K562 (cell line): ENCODE data around the gene PRKAR2B. TPM values are rescaled to one million over a fixed set of nuclear protein-coding genes. Genes with fewer than 3 reads are reported as not detected.

Experiments
- ATAC-seq: fragments of 200-7000 bp; cut with Tn5 transposase; 3 replicates; pipeline ENCODE4 v1.9.1; 2020; ENCODE audit warnings: moderate library complexity
- BruUV-seq: library from RNA; stranded (reverse); fragments of 400-500 nt; replicated peaks from 2 replicates; lab custom pipeline; 2021; lab: Mats Ljungman, UMichigan
- CTCF ChIA-PET: fragments of 300-600 bp; formaldehyde crosslinking; extraction: SDS; loops from one replicate; lab custom pipeline; 2021; ENCODE audit warnings: low intra/inter-chr PET ratio; lab: Yijun Ruan, JAX
- POLR2A ChIA-PET: fragments of 300-600, 350-650 bp; sonication (Branson Sonifier 250); formaldehyde crosslinking; extraction: SDS; loops from one replicate; lab custom pipeline; 2021; ENCODE audit warnings: antibody characterized with exemption, inconsistent platforms; lab: Yijun Ruan, JAX
- DNase-seq, 4 experiments: peaks; one replicate each; pipeline versions ENCODE4 v3.0.0 to v3.0.0-alpha.2; 2011 to 2018; ENCODE audit warnings: low spot score in 3 of 4, mixed read lengths in 3 of 4; ENCODE audit errors: extremely low read depth in 1 of 4
- FAIRE-seq: peaks from 2 replicates; lab custom pipeline; 2011; peaks lifted over from hg19 to GRCh38; lab: Jason Lieb, UNC
- H2AFZ ChIP-seq: 2 replicates; pipeline ENCODE4 v1.6.0; 2011; ENCODE audit warnings: low read depth, low read length, control low read depth, inconsistent platforms
- H3K27ac ChIP-seq: fragments of 200-600 bp; 3 replicates; pipeline ENCODE4 v1.8.0; 2011; ENCODE audit warnings: low read depth, mild to moderate bottlenecking, control low read depth, inconsistent platforms, low read length, moderate library complexity, mixed read lengths; ENCODE audit errors: extremely low read depth
- H3K27me3 ChIP-seq, 2 experiments: fragments of 300-600 bp in 1 of 2; 2 replicates in 1 of 2; 3 replicates in 1 of 2; pipeline versions ENCODE4 v1.6.0 to v1.8.0; 2011; ENCODE audit warnings: inconsistent platforms in 2 of 2, low read length in 2 of 2, mild to moderate bottlenecking in 1 of 2, mixed read lengths in 1 of 2, moderate library complexity in 1 of 2; ENCODE audit not compliant: control insufficient read depth in 2 of 2, insufficient read depth in 2 of 2
- H3K36me3 ChIP-seq: fragments of 300-600 bp; 3 replicates; pipeline ENCODE4 v1.8.0; 2011; ENCODE audit warnings: mild to moderate bottlenecking, low read length, inconsistent platforms; ENCODE audit not compliant: control insufficient read depth, insufficient read depth
- H3K4me1 ChIP-seq, 2 experiments: fragments of 200-600 bp in 1 of 2; replicated peaks in 1 of 2; 2 replicates in 1 of 2; 3 replicates in 1 of 2; pipeline versions ENCODE4 v1.5.1 to v1.8.0; 2011; ENCODE audit warnings: inconsistent platforms in 2 of 2, low read length in 2 of 2, mild to moderate bottlenecking in 1 of 2, mixed read lengths in 1 of 2, moderate library complexity in 1 of 2; ENCODE audit not compliant: control insufficient read depth in 2 of 2, insufficient read depth in 2 of 2
- H3K4me2 ChIP-seq: 2 replicates; pipeline ENCODE4 v1.6.1; 2011; ENCODE audit warnings: low read length, control low read depth, inconsistent platforms, mixed read lengths; ENCODE audit not compliant: insufficient read depth
- H3K4me3 ChIP-seq: fragments of 200-600 bp; sonication (generic), shearing (Covaris generic); 2 replicates; pipeline ENCODE4 v1.5.1; 2016; ENCODE audit warnings: control low read depth, inconsistent platforms
- H3K79me2 ChIP-seq: fragments of 200-600 bp; 3 replicates; pipeline ENCODE4 v1.8.0; 2011; ENCODE audit warnings: low read length, inconsistent platforms; ENCODE audit not compliant: control insufficient read depth, insufficient read depth
- H3K9ac ChIP-seq, 2 experiments: 2 replicates each; pipeline versions ENCODE4 v1.6.0 to v1.6.1; 2011; ENCODE audit warnings: low read depth in 2 of 2, low read length in 2 of 2, control low read depth in 1 of 2, inconsistent platforms in 1 of 2, mild to moderate bottlenecking in 1 of 2, mixed read lengths in 1 of 2; ENCODE audit not compliant: insufficient read depth in 1 of 2
- H3K9me1 ChIP-seq: one replicate; pipeline ENCODE4 v1.6.0; 2011; ENCODE audit warnings: inconsistent platforms, mild to moderate bottlenecking, low read length, moderate library complexity; ENCODE audit not compliant: control insufficient read depth, insufficient read depth
- H3K9me3 ChIP-seq: replicated peaks from 2 replicates; pipeline ENCODE4 v1.5.1; 2011; ENCODE audit warnings: low read depth, low read length, inconsistent platforms; ENCODE audit not compliant: control insufficient read depth, insufficient read depth
- H4K20me1 ChIP-seq: replicated peaks from 2 replicates; pipeline ENCODE4 v1.6.1; 2011; ENCODE audit warnings: low read length, inconsistent platforms, mixed read lengths; ENCODE audit not compliant: control insufficient read depth, insufficient read depth
- ATF6 ChIP-seq: sonication (generic); formaldehyde crosslinking; IDR thresholded peaks from 2 replicates; pipeline ENCODE4 v1.4.0; 2020; ENCODE audit warnings: mild to moderate bottlenecking, missing genetic modification reagents
- CBX3 ChIP-seq, 2 experiments: IDR thresholded peaks; 1 replicate in 1 of 2; 2 replicates in 1 of 2; pipeline ENCODE4 v1.6.1; 2012; ENCODE audit warnings: inconsistent platforms in 2 of 2, low read length in 2 of 2, borderline replicate concordance in 1 of 2, control low read depth in 1 of 2
- DDX20 ChIP-seq: fragments of 450-650 bp; IDR thresholded peaks from 2 replicates; pipeline ENCODE4 v1.6.1; 2016; ENCODE audit warnings: missing genetic modification characterization, low read depth, mild to moderate bottlenecking, missing compliant biosample characterization, moderate library complexity
- OTX1 ChIP-seq: fragments of 450-650 bp; formaldehyde crosslinking; IDR thresholded peaks from 2 replicates; pipeline ENCODE4 v1.4.0; 2022; ENCODE audit warnings: mild to moderate bottlenecking
- RAD21 ChIP-seq, 2 experiments: fragments of 250-450 bp in 1 of 2; fragments of 450-650 bp in 1 of 2; sonication (Bioruptor Pico) in 1 of 2; formaldehyde crosslinking in 1 of 2; IDR thresholded peaks in 1 of 2; conservative IDR thresholded peaks in 1 of 2; 2 replicates each; pipeline versions ENCODE4 v1.4.0 to v1.8.0; 2020 to 2022; ENCODE audit warnings: mild to moderate bottlenecking in 2 of 2, moderate library complexity in 1 of 2
- SMAD4 ChIP-seq: fragments of 250-450 bp; sonication (Bioruptor Pico); conservative IDR thresholded peaks from 2 replicates; pipeline ENCODE4 v1.8.0; 2021; ENCODE audit warnings: inconsistent platforms, mild to moderate bottlenecking, moderate library complexity
- ZBTB12 ChIP-seq: fragments of 250-450 bp; sonication (Bioruptor Pico); IDR thresholded peaks from 2 replicates; pipeline ENCODE4 v1.4.0; 2020
- ZNF592 ChIP-seq: fragments of 450-650 bp; IDR thresholded peaks from 2 replicates; pipeline ENCODE4 v1.6.1; 2017; ENCODE audit warnings: antibody characterized with exemption, mild to moderate bottlenecking
- WGBS: fragments of 100-300 bp; shearing (Covaris generic); methylation state at CpG from one replicate; pipeline ENCODE4 v1.1.6; 2016; ENCODE audit warnings: low coverage, mixed read lengths; ENCODE audit not compliant: insufficient coverage; ENCODE audit errors: missing lambda C conversion rate; 5-methylcytosine and 5-hydroxymethylcytosine counted together
- in situ Hi-C: fragments of 300-500 bp; cut with MboI; formaldehyde crosslinking; loops from 4 replicates; pipeline ENCODE4 v1.15.0; 2018; ENCODE audit warnings: inconsistent platforms, mixed read lengths
- intact Hi-C: fragments of 100-400 bp; cut with micrococcal nuclease; formaldehyde crosslinking; loops from 2 replicates; pipeline ENCODE4 v1.14.2; 2022
- polyA plus RNA-seq, 8 experiments: library from polyadenylated mRNA; depleted of rRNA in 4 of 8; stranded (reverse) in 5 of 8; unstranded in 3 of 8; fragments of >200 nt; fragmentation: Nextera tagmentation in 2 of 8; fragmentation: Illumina TruSeq in 1 of 8; extraction: Ambion mirVana in 2 of 8; extraction: Trizol in 1 of 8; gene quantifications; 2 replicates each; pipeline versions ENCODE4 v1.2.1 to v1.2.3, GENCODE V29; 2011 to 2014; ENCODE audit warnings: inconsistent platforms in 1 of 8, missing spikeins in 1 of 8
- total RNA-seq, 7 experiments: library from RNA; depleted of rRNA in 6 of 7; stranded (reverse); fragments of >200 nt in 6 of 7; fragmentation: Illumina TruSeq in 2 of 7; extraction: Trizol in 2 of 7; gene quantifications; 2 replicates each; pipeline versions ENCODE4 v1.2.1 to v1.2.3, GENCODE V29; 2011 to 2021; ENCODE audit warnings: low replicate concordance in 1 of 7
- TF ChIP-seq, protein P1 (sequence below): fragments of 450-650 bp; formaldehyde crosslinking; conservative IDR thresholded peaks from 2 replicates; pipeline ENCODE4 v1.4.0; 2022; ENCODE audit warnings: mild to moderate bottlenecking, missing genetic modification characterization
- TF ChIP-seq, protein P2 (sequence below): fragments of 450-650 bp; IDR thresholded peaks from 2 replicates; pipeline ENCODE4 v1.6.1; 2014; ENCODE audit warnings: low read depth, mild to moderate bottlenecking, moderate library complexity, borderline replicate concordance

Gene PRKAR2B
- total and polyA plus RNA-seq, 9 of the 15 experiments (the other 6 are each of a cell fraction or from before 2014, with no cell fraction given): 59.0 to 173 (median 129) TPM

DNA sequence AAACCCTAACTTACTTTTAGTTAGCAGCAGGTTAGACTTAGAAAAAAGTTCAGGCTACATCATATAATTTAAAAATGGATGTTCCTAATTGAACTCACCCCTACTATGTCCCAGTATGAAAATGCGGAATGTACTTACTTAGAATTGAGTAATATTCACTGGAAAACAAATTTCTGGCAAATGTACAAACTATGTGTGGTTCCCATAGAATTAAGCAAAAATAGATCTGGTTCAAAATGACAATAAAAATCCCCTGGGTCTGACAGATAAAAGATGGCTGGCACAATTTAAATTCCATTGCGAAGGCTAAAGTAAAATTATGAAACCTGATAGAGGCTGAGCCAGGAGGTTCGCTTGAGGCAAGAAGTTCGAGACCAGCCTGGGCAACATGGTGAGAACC is 42.4 kb upstream of the PRKAR2B start:
- WGBS: 87% methylated on average over 4 of the region's 4 CpGs
- Histone ChIP-seq H3K9me3 (no peaks in the 10 kb centered on the region; the same call in 1 of the 2 replicates), H3K4me3 (no peak overlapping the region), H3K79me2 (peaks cover 14% of the 10 kb centered on the region; the same call in 1 of the 3 replicates), H3K9ac (peak overlapping the region; percentile 27 to 46; a peak in 2 of 4 replicates), H3K27me3 (no peaks in the 10 kb centered on the region), H3K27ac (peak overlapping the region; percentile 34; the same call in 2 of the 3 replicates), H3K36me3 (peaks cover 5% of the 10 kb centered on the region; the same call in 1 of the 3 replicates), H3K9me1 (no peaks in the 10 kb centered on the region), H4K20me1 (no peaks in the 10 kb centered on the region), H3K4me1 (peaks cover 32 to 34% of the 10 kb centered on the region in 2 experiments), H2AFZ (peak overlapping the region; percentile 41), H3K4me2 (no peak overlapping the region)
- no TSS peak for BruUV-seq
- FAIRE-seq (no peak), DNase-seq (no peak), ATAC-seq (no peak)
- in situ Hi-C loops (no loop called here), intact Hi-C loops (no loop called here)
- CTCF ChIA-PET: no interaction called here
- POLR2A ChIA-PET: interaction anchor here (0.6 to 5.0 kb wide), 6 partner anchors 10 to 323 kb away, joined by 3 to 53 read pairs (median 4); no protein-coding TSS in a partner anchor
- no peak for TF ChIP-seq OTX1 (CRISPR knock-in tag)
- TF ChIP-seq CBX3 (IDR thresholded peaks at IDR 0.05; ENCODE audit: borderline replicate concordance in 1 of 2, low read length in 2 of 2): no peak
- TF ChIP-seq, protein P1, sequence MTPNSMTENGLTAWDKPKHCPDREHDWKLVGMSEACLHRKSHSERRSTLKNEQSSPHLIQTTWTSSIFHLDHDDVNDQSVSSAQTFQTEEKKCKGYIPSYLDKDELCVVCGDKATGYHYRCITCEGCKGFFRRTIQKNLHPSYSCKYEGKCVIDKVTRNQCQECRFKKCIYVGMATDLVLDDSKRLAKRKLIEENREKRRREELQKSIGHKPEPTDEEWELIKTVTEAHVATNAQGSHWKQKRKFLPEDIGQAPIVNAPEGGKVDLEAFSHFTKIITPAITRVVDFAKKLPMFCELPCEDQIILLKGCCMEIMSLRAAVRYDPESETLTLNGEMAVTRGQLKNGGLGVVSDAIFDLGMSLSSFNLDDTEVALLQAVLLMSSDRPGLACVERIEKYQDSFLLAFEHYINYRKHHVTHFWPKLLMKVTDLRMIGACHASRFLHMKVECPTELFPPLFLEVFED (CRISPR knock-in tag): no peak
- TF ChIP-seq ATF6 (CRISPR knock-in tag): no peak
- TF ChIP-seq, protein P2, sequence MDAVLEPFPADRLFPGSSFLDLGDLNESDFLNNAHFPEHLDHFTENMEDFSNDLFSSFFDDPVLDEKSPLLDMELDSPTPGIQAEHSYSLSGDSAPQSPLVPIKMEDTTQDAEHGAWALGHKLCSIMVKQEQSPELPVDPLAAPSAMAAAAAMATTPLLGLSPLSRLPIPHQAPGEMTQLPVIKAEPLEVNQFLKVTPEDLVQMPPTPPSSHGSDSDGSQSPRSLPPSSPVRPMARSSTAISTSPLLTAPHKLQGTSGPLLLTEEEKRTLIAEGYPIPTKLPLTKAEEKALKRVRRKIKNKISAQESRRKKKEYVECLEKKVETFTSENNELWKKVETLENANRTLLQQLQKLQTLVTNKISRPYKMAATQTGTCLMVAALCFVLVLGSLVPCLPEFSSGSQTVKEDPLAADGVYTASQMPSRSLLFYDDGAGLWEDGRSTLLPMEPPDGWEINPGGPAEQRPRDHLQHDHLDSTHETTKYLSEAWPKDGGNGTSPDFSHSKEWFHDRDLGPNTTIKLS: 0 out of 2 replicates have a peak, but pooled peaks have one; percentile 32
- TF ChIP-seq SMAD4: no peak
- TF ChIP-seq ZBTB12 (CRISPR knock-in tag): no peak
- TF ChIP-seq DDX20 (tag): no peak
- TF ChIP-seq ZNF592: peak; percentile 41; the same call in 1 of the 2 replicates
- no peak for TF ChIP-seq RAD21 (CRISPR knock-in tag; conservative IDR thresholded peaks at IDR 0.05 in 1 of 2, IDR thresholded peaks at IDR 0.05 in 1 of 2)
